CD14-positive monocyte (primary cell): ENCODE data around the gene VSTM2A. TPM values are rescaled to one million over a fixed set of nuclear protein-coding genes. Genes with fewer than 3 reads are reported as not detected.

Experiments
- DNase-seq, 3 donors: peaks; one replicate each; pipeline ENCODE4 v3.0.0-alpha.2; 2011 to 2022
- H2AFZ ChIP-seq: 2 replicates; pipeline ENCODE4 v1.6.0; 2012; ENCODE audit warnings: mild to moderate bottlenecking, low read depth, low read length, inconsistent platforms; ENCODE audit not compliant: insufficient read depth, poor library complexity, severe bottlenecking
- H3K27ac ChIP-seq, 2 donors: 1 replicate in 1 of 2; 2 replicates in 1 of 2; pipeline ENCODE4 v1.5.1; 2012 to 2013; ENCODE audit warnings: low read length in 2 of 2, control low read depth in 1 of 2, inconsistent platforms in 1 of 2, low read depth in 1 of 2, mild to moderate bottlenecking in 1 of 2
- H3K27me3 ChIP-seq, 2 donors: one replicate each; pipeline versions ENCODE4 v1.6.0 to v1.6.1; 2011 to 2013; ENCODE audit warnings: low read length in 2 of 2; ENCODE audit not compliant: control insufficient read depth in 2 of 2, insufficient read depth in 2 of 2
- H3K36me3 ChIP-seq, 2 donors: replicated peaks in 1 of 2; 1 replicate in 1 of 2; 2 replicates in 1 of 2; pipeline versions ENCODE4 v1.5.1 to v1.6.1; 2012 to 2013; ENCODE audit warnings: low read length in 2 of 2, control low read depth in 1 of 2, inconsistent platforms in 1 of 2, mild to moderate bottlenecking in 1 of 2; ENCODE audit not compliant: insufficient read depth in 2 of 2, control insufficient read depth in 1 of 2
- H3K4me1 ChIP-seq, 2 donors: 1 replicate in 1 of 2; 2 replicates in 1 of 2; pipeline versions ENCODE4 v1.5.1 to v1.6.1; 2012 to 2013; ENCODE audit warnings: low read length in 2 of 2, control low read depth in 1 of 2, inconsistent platforms in 1 of 2, mild to moderate bottlenecking in 1 of 2, moderate library complexity in 1 of 2; ENCODE audit not compliant: insufficient read depth in 2 of 2, control insufficient read depth in 1 of 2
- H3K4me2 ChIP-seq: replicated peaks from 2 replicates; pipeline ENCODE3; 2012; ENCODE audit warnings: low read length, moderate library complexity, mild to moderate bottlenecking; ENCODE audit not compliant: poor library complexity, severe bottlenecking; ENCODE audit errors: extremely low read depth
- H3K4me3 ChIP-seq, 3 experiments: fragments of 200-600 bp in 1 of 3; sonication (generic) in 1 of 3; replicated peaks in 1 of 3; 1 replicate in 2 of 3; 2 replicates in 1 of 3; pipeline ENCODE4 v1.5.1; 2011 to 2013; ENCODE audit warnings: low read length in 3 of 3, mild to moderate bottlenecking in 3 of 3, control low read depth in 2 of 3, low read depth in 2 of 3, inconsistent platforms in 1 of 3, moderate library complexity in 1 of 3
- H3K79me2 ChIP-seq: 2 replicates; pipeline ENCODE4 v1.6.0; 2012; ENCODE audit warnings: mild to moderate bottlenecking, control low read depth, inconsistent platforms, low read length, moderate library complexity; ENCODE audit not compliant: insufficient read depth
- H3K9ac ChIP-seq: 2 replicates; pipeline ENCODE4 v1.6.0; 2017; ENCODE audit warnings: low read length, mild to moderate bottlenecking; ENCODE audit not compliant: insufficient read depth, poor library complexity, severe bottlenecking
- H3K9me3 ChIP-seq, 2 donors: replicated peaks in 1 of 2; 1 replicate in 1 of 2; 2 replicates in 1 of 2; pipeline versions ENCODE4 v1.5.1 to v1.6.1; 2012 to 2013; ENCODE audit warnings: low read length in 2 of 2, control low read depth in 1 of 2; ENCODE audit not compliant: control insufficient read depth in 1 of 2, insufficient read depth in 1 of 2
- H4K20me1 ChIP-seq: 2 replicates; pipeline ENCODE4 v1.6.0; 2012; ENCODE audit warnings: mild to moderate bottlenecking, low read length, control low read depth, moderate library complexity; ENCODE audit not compliant: insufficient read depth
- H3K27ac Mint-ChIP-seq, 7 donors: one replicate each; pipeline ENCODE4 v1.8.0; 2020; ENCODE audit warnings: mild to moderate bottlenecking in 7 of 7, mixed read lengths in 7 of 7, moderate library complexity in 6 of 7, inconsistent platforms in 2 of 7
- H3K27me3 Mint-ChIP-seq, 3 donors: one replicate each; pipeline ENCODE4 v1.8.0; 2021 to 2022; ENCODE audit warnings: low read depth in 3 of 3, mild to moderate bottlenecking in 3 of 3, mixed read lengths in 3 of 3, moderate library complexity in 3 of 3, inconsistent platforms in 1 of 3
- H3K36me3 Mint-ChIP-seq, 2 donors: one replicate each; pipeline ENCODE4 v1.8.0; 2020; ENCODE audit warnings: mixed read lengths in 2 of 2, inconsistent platforms in 1 of 2, mild to moderate bottlenecking in 1 of 2
- H3K4me1 Mint-ChIP-seq: one replicate; pipeline ENCODE4 v1.8.0; 2020; ENCODE audit warnings: mild to moderate bottlenecking, mixed read lengths
- H3K4me3 Mint-ChIP-seq, 2 donors: one replicate each; pipeline ENCODE4 v1.8.0; 2020; ENCODE audit warnings: mild to moderate bottlenecking in 2 of 2, mixed read lengths in 2 of 2, moderate library complexity in 1 of 2
- H3K9me3 Mint-ChIP-seq, 7 donors: one replicate each; pipeline ENCODE4 v1.8.0; 2020 to 2022; ENCODE audit warnings: mixed read lengths in 7 of 7, mild to moderate bottlenecking in 6 of 7, moderate library complexity in 6 of 7, inconsistent platforms in 2 of 7
- CTCF ChIP-seq: fragments of 200-600 bp; IDR thresholded peaks from one replicate; pipeline ENCODE4 v1.8.0; 2022; ENCODE audit warnings: antibody characterized with exemption, mild to moderate bottlenecking
- WGBS: methylation state at CpG from one replicate; pipeline ENCODE4 v1.1.5; 2013; ENCODE audit warnings: missing lambda C conversion rate; ENCODE audit not compliant: insufficient coverage; 5-methylcytosine and 5-hydroxymethylcytosine counted together
- intact Hi-C, 2 donors: fragments of 100-400 bp; cut with micrococcal nuclease; formaldehyde crosslinking; loops; one replicate each; pipeline versions ENCODE4 v1.15.0 to v1.15.1; 2023
- polyA plus RNA-seq, 3 donors: library from polyadenylated mRNA; depleted of rRNA in 1 of 3; unstranded in 2 of 3; stranded (reverse) in 1 of 3; fragments of 300-500 nt in 2 of 3; fragments of >200 nt in 1 of 3; fragmentation: Illumina TruSeq in 2 of 3; gene quantifications; 1 replicate in 2 of 3; 2 replicates in 1 of 3; pipeline ENCODE4 v1.2.3, GENCODE V29; 2012 to 2021

The VSTM2A gene
- polyA plus RNA-seq, 3 donors: not detected

DNA sequence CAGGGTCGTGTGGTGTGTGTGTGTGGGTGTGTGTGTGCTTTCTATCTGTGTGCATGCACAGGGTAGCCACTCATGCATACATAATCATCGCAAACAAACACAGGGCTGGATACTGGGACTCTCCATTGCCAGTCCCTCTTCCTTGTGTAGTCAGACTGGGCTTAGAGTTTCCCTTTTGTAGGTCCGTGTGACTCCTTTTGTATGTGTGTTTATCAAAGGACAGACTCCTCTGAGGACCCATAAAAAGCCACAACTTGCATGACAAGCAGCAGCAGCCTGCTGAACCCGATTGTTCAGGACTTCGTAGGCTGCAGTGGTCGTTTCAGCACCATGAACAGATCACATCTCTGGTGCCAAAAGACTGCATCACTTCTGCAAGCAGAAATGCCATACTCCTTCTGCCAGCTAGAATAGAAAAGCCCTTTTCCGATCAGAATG, 895 bp downstream of the VSTM2A start:
- Mint-ChIP-seq H3K4me1 (no peaks in the 10 kb centered on the region), H3K9me3 (peaks cover 5 to 30% (median 16%) of the 10 kb centered on the region in 7 donors), H3K27me3 (peaks cover 52 to 62% (median 57%) of the 10 kb centered on the region in 3 donors), H3K27ac (no peak overlapping the region), H3K4me3 (peak overlapping the region in 1 of 2 donors; percentile 66), H3K36me3 (peaks cover 0 to 1% of the 10 kb centered on the region in 2 donors)
- peaks cover 4 to 23% of the 10 kb centered on the region in 2 donors for H3K9me3 ChIP-seq
- H3K27me3 ChIP-seq: peaks cover 34 to 67% of the 10 kb centered on the region in 2 donors
- H2AFZ ChIP-seq: no peak overlapping the region
- WGBS: 3% methylated on average over 3 of the region's 7 CpGs
- no peaks in the 10 kb centered on the region for H3K4me1 ChIP-seq
- DNase-seq: no peak
- no peaks in the 10 kb centered on the region for H3K36me3 ChIP-seq
- no peak for TF ChIP-seq CTCF
- no peak overlapping the region for H3K9ac ChIP-seq
- no peak overlapping the region for H3K4me3 ChIP-seq
- no peak overlapping the region for H3K27ac ChIP-seq
- no peak overlapping the region for H3K4me2 ChIP-seq
- no peaks in the 10 kb centered on the region for H4K20me1 ChIP-seq
- intact Hi-C loops: no loop called here
- no peaks in the 10 kb centered on the region for H3K79me2 ChIP-seq

GRCh38 chr7:54544149-54544526, 2.0 kb downstream of the VSTM2A start:
- no peak for TF ChIP-seq CTCF
- Mint-ChIP-seq H3K27ac (no peak overlapping the region), H3K4me1 (no peaks in the 10 kb centered on the region), H3K27me3 (peaks cover 52 to 62% (median 60%) of the 10 kb centered on the region in 3 donors), H3K36me3 (peaks cover 0 to 1% of the 10 kb centered on the region in 2 donors), H3K9me3 (peaks cover 5 to 30% (median 16%) of the 10 kb centered on the region in 7 donors), H3K4me3 (peak overlapping the region in 1 of 2 donors; percentile 77)
- Histone ChIP-seq H3K79me2 (no peaks in the 10 kb centered on the region), H3K9me3 (peaks cover 4 to 23% of the 10 kb centered on the region in 2 donors), H3K4me2 (no peak overlapping the region), H2AFZ (no peak overlapping the region), H3K36me3 (no peaks in the 10 kb centered on the region), H3K27ac (no peak overlapping the region), H3K9ac (no peak overlapping the region), H3K4me1 (no peaks in the 10 kb centered on the region), H4K20me1 (no peaks in the 10 kb centered on the region), H3K4me3 (no peak overlapping the region), H3K27me3 (peaks cover 34 to 67% of the 10 kb centered on the region in 2 donors)
- WGBS: 0% methylated on average over 2 of the region's 3 CpGs
- DNase-seq: no peak
- intact Hi-C loops: no loop called here
